Muscle of leg (tissue), 11 donors: Measurements from ENCODE around the gene NXPH4. TPM values are rescaled to one million over a fixed set of nuclear protein-coding genes. Genes with fewer than 3 reads are reported as not detected.

ENCODE experiments used
- DNase-seq: peaks from one replicate; pipeline ENCODE4 v3.0.0; 2013
- H3K27ac ChIP-seq: one replicate; pipeline ENCODE4 v1.5.1; 2013; ENCODE audit warnings: mild to moderate bottlenecking, low read length, control low read depth
- H3K27me3 ChIP-seq: one replicate; pipeline ENCODE4 v1.6.1; 2013; ENCODE audit warnings: low read length; ENCODE audit not compliant: control insufficient read depth, insufficient read depth
- H3K36me3 ChIP-seq: one replicate; pipeline ENCODE4 v1.6.1; 2013; ENCODE audit warnings: low read length; ENCODE audit not compliant: control insufficient read depth, insufficient read depth
- H3K4me1 ChIP-seq: one replicate; pipeline ENCODE4 v1.6.1; 2013; ENCODE audit warnings: low read length; ENCODE audit not compliant: control insufficient read depth, insufficient read depth
- H3K4me3 ChIP-seq: one replicate; pipeline ENCODE4 v1.5.1; 2013; ENCODE audit warnings: low read length, control low read depth
- H3K9me3 ChIP-seq: replicated peaks from 2 replicates; pipeline ENCODE4 v1.6.1; 2013; ENCODE audit warnings: low read depth, low read length; ENCODE audit not compliant: control insufficient read depth
- WGBS: methylation state at CpG from one replicate; pipeline ENCODE4 v1.1.5; 2013; ENCODE audit warnings: missing lambda C conversion rate; ENCODE audit not compliant: insufficient coverage; 5-methylcytosine and 5-hydroxymethylcytosine counted together
- polyA plus RNA-seq, 8 donors: library from polyadenylated mRNA; unstranded; fragments of 120-200 nt; gene quantifications; one replicate each; pipeline versions ENCODE4 v1.2.1 to v1.2.3, GENCODE V29; 2013; ENCODE audit warnings: inconsistent platforms in 1 of 8, low replicate concordance in 1 of 8; ENCODE audit not compliant: insufficient read length in 8 of 8, insufficient read depth in 1 of 8
- total RNA-seq: library from RNA; stranded (reverse); fragments of 120-200 nt; gene quantifications from one replicate; pipeline ENCODE4 v1.2.4, GENCODE V29; 2013

The NXPH4 gene
- total and polyA plus RNA-seq, 9 donors = 1.2 to 5.6 (median 3.9) TPM

DNA sequence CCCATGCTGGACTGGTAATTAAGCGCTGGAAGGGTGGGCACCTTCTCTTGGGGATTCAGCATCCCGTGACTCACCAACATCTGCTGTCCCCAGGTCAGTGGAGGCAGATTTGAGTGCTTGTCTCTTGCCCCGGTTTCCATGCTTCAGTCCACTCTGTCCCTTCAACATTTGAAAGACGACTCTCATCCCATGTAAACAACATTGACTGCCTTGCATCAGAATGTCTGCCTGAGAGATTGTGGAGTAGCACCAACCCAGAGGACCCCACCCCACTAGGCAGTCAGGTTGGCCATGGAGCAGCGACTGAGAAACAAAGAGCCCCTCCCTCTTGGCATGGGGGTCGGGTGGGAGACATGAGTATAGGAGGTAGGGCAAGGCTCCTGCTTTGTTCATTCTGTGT, 39.3 kb downstream of the NXPH4 start:
- no peak for DNase-seq
- Histone ChIP-seq H3K4me1 (peaks cover 27% of the 10 kb centered on the region), H3K4me3 (no peak overlapping the region), H3K9me3 (no peaks in the 10 kb centered on the region), H3K27ac (no peak overlapping the region), H3K27me3 (no peaks in the 10 kb centered on the region), H3K36me3 (peaks cover 53% of the 10 kb centered on the region)
- 76% methylated on average over 2 of the region's 6 CpGs for WGBS

DNA sequence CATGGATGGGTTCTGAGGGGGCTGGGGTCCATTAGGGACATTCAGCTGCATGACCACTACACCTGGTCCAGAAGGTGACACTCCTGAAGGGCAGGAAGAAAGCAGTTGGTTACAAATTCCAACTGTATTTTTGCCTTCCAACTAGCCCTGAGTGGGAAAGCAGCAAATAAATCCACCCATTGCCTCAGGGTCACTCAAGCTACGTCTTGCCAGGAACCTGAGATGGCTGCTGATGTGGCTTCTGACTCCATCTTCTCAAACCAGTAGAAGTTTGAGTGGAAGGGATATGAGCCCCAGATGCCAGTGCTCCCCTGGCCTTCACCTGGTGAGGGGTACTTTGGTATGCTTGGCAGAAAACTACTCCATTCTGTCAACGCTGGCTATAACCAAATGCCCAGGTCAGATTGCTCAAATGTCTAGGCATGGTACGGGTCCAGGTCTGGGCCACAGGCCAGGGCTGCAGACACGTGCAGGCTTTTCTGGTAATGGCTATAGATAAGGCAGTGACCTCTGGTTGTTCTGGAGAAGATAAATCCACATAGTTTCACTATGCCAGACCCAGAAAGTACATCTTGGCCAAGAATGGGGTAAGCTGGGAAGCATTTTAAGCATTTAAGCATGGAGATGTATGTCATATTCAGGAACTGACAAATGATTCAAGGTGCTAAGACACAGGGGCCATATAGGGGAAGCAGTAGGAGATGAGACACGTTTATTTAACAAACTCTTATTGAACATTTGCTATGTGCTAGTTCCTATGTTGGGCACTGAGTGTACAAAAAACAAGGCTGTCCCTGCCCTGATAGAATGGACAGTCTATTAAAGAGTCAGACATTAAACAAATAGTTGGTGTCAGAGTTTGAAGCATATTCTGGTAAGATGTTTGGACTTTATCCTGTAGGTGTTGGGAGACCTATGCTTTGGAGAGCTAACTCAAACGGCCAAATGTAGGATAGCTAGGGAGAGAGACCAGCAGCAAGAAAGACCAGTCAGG, 42.7 kb downstream of the NXPH4 start:
- H3K9me3 ChIP-seq = no peaks in the 10 kb centered on the region
- no peaks in the 10 kb centered on the region for H3K27me3 ChIP-seq
- H3K4me3 ChIP-seq = no peak overlapping the region
- no peak for DNase-seq
- H3K27ac ChIP-seq = peak overlapping the region; percentile 59
- peaks cover 61% of the 10 kb centered on the region for H3K36me3 ChIP-seq
- WGBS = 92% methylated on average over 1 of the region's 6 CpGs
- H3K4me1 ChIP-seq = peaks cover 43% of the 10 kb centered on the region

DNA sequence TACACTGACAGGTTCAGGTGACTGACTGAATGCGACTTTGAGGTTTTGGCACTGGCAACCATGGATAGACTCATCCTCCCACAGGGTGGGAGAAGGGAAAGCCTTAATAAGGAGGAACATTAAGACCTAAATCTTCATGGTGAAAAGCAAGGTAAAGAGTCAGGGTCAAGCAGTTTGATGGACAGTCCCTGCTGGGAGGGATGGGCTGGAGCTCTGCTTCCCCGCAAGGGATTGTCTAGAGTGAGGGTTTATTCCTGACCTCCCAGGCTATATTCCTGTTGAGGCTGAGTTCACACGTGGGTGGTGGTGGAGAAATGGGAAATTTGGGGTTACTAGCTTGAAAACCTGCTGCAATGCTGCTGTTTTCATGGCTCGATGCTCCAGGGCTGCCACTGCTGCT, 43.8 kb downstream of the NXPH4 start:
- DNase-seq = no peak
- Histone ChIP-seq H3K4me1 (peaks cover 49% of the 10 kb centered on the region), H3K4me3 (no peak overlapping the region), H3K27ac (peak overlapping the region; percentile 29), H3K36me3 (peaks cover 53% of the 10 kb centered on the region), H3K27me3 (no peaks in the 10 kb centered on the region), H3K9me3 (no peaks in the 10 kb centered on the region)
- 87% methylated on average over 4 of the region's 4 CpGs for WGBS

DNA sequence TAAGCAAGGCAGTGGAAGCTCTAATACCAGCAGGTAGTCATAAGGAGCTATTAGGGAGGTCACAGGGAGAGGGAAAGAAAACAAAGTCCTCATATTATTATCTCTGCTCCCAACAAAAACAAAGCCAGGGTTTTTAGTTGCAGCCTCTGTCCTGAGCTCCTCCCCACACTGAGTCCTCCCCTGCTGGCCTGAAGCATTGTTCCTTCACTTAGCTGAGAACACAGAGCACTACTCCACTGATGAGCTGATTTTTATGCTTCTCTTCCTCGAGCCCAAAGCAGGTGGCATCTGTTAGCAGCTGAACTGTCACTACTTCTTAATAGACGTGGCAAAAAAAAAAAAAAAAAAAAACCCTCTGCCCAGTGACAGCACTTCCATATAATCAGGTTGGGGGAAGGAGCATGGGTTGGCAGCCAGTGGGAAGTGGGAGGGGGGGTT, 44.9 kb downstream of the NXPH4 start:
- no peak overlapping the region for H3K4me3 ChIP-seq
- no peaks in the 10 kb centered on the region for H3K9me3 ChIP-seq
- DNase-seq = peak; percentile 59
- peak overlapping the region; percentile 67 for H3K27ac ChIP-seq
- WGBS = no CpG with 5 or more reads among the region's 2 CpGs
- peaks cover 46% of the 10 kb centered on the region for H3K36me3 ChIP-seq
- H3K27me3 ChIP-seq = no peaks in the 10 kb centered on the region
- peaks cover 52% of the 10 kb centered on the region for H3K4me1 ChIP-seq

DNA sequence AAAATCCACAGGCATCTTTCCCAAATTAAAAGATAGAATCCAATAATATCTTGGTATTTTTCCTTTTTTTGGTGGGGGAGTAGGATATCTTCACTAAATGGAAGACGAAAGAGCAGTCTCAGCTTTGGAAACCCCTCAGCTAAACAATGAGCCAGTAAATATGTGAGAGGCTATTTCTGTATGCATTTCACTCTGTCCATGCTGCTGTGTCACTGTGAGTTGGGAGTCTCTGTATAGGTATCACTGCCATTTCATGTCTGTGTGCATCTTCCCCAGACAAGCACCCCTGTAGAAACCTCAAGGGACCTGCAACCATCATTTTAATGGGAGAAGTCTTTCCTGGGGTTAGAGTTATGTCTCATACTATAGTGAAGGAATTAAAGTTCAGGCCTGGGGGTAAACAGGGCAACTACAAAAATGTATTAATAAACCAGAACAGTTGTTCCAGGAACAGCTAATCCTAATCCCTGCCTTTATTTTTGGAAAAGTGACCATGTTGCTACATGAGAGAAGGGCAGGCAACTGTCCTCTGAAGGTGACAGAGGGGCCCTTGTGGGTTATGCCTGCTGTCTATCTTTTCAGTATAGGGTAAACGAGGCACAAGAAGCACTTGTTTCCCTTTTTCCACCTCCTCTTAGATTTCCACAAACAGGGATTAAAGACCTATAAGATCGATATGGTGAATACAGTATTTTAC, 45.7 kb downstream of the NXPH4 start:
- no peak for DNase-seq
- Histone ChIP-seq H3K36me3 (peaks cover 45% of the 10 kb centered on the region), H3K9me3 (no peaks in the 10 kb centered on the region), H3K27ac (peak overlapping the region; percentile 67), H3K27me3 (no peaks in the 10 kb centered on the region), H3K4me1 (peaks cover 55% of the 10 kb centered on the region), H3K4me3 (no peak overlapping the region)
- WGBS = no CpG with 5 or more reads among the region's 3 CpGs

DNA sequence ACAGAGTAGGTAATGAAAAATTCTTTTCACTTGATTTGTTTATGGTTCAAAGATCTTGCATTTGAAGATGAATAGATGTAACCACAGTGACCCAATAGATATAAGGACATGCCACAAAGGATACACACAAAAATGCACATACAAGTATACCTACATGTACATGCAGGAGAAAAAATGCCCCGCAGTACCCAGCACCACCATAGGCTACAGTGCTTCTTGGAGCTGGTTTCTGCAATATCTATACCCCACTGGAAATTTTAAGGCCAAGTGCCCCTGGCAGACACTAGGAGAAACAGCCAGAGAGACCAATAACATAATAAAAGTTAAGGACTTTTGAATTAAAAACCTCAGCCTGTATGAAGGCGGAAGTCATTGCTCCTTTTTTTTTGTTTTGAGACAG, 46.5 kb downstream of the NXPH4 start:
- no peaks in the 10 kb centered on the region for H3K9me3 ChIP-seq
- H3K27me3 ChIP-seq = no peaks in the 10 kb centered on the region
- no peak for DNase-seq
- H3K27ac ChIP-seq = peak overlapping the region; percentile 67
- H3K36me3 ChIP-seq = peaks cover 39% of the 10 kb centered on the region
- peaks cover 55% of the 10 kb centered on the region for H3K4me1 ChIP-seq
- H3K4me3 ChIP-seq = no peak overlapping the region
- no CpG with 5 or more reads among the region's 2 CpGs for WGBS

DNA sequence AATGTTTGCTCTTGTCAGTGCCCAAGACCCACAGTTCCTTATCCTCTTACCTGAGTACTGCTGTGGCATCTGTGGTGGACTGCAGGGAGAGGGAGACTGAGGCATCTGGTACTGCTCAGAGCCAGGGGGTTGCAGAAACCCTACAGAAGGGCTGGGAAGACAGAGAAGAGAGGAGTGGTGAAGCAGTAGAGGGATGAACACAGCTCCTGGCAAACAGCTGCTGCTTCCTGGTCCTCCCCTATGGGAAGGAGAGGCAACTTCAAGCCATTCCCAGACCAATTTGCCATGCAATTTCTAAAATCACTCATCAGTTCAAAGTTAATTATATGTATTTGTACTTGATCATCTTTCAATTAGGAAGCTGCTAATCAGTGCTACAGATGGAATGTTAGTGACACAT, 50.1 kb downstream of the NXPH4 start:
- H3K27ac ChIP-seq = peak overlapping the region; percentile 21
- H3K4me1 ChIP-seq = peaks cover 29% of the 10 kb centered on the region
- H3K36me3 ChIP-seq = peaks cover 42% of the 10 kb centered on the region

DNA sequence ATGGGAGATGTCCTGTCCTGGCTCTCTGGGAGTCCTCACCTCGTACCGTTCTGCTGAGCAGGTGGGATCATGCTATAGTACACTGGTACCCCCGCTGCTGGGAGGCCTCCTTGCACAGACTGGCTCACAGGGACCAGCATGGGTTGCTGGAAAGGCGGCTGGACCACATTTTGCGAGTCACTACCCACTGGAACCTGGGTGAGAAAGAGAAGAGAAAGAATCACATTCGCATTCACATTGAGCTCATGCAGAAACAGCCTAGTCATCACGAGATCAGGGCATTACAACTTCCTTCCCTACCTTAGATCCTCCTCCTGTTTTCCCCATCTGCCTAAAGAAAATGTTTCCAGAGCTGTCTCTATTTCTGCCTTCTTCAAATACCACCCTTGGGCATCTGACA, 51.7 kb downstream of the NXPH4 start:
- Histone ChIP-seq H3K4me3 (no peak overlapping the region), H3K4me1 (peaks cover 36% of the 10 kb centered on the region), H3K27ac (no peak overlapping the region), H3K9me3 (no peaks in the 10 kb centered on the region), H3K36me3 (peaks cover 44% of the 10 kb centered on the region), H3K27me3 (no peaks in the 10 kb centered on the region)
- DNase-seq = no peak
- WGBS = 87% methylated on average over 6 of the region's 7 CpGs

More for the DNA sequence above, 50.1 kb downstream of the NXPH4 start:
- Histone ChIP-seq H3K9me3 (no peaks in the 10 kb centered on the region), H3K27me3 (no peaks in the 10 kb centered on the region), H3K4me3 (no peak overlapping the region)
- no peak for DNase-seq

DNA sequence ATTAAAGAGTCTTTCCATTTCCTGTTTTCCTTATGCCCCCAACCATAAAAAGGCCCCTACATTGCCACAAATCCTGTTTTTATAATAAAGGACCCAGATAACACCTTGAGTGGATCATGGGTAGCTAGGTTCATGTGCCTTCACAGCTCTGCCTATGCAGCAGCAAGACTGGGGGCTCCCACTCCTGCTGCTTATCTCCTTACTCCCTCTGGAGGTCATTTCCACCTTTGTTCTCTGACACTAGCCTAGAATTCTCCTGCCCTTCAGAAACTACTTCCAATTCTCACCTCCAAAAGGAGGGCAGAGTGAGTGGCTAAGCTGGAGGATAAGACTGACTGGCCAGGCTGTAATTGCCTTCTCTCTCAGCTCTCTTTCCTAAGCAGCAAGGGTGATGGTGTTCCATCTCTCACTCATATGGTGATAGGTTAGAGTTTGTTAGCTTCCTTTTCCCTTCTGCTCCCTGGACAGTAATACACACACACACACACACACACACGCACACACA, 54.4 kb downstream of the NXPH4 start:
- peaks cover 23% of the 10 kb centered on the region for H3K4me1 ChIP-seq
- H3K27me3 ChIP-seq = no peaks in the 10 kb centered on the region
- no peak overlapping the region for H3K27ac ChIP-seq
- DNase-seq = no peak
- WGBS = no CpG with 5 or more reads among the region's 1 CpG
- no peak overlapping the region for H3K4me3 ChIP-seq
- H3K36me3 ChIP-seq = peaks cover 49% of the 10 kb centered on the region
- no peaks in the 10 kb centered on the region for H3K9me3 ChIP-seq
